Measurements from ENCODE around the gene PLEKHA3.

- TF ChIP-seq CTCF (IDR thresholded peaks at IDR 0.05; ENCODE audit: low read depth, low read length) (no peak), POLR2A (IDR thresholded peaks at IDR 0.05; ENCODE audit: extremely low read depth, insufficient read length) (no peak)
These were observed 33.6 kb downstream of the PLEKHA3 start for GRCh38 chr2:178513876-178514275.

Data from NB4 (cell line).